Choroid plexus epithelial cell (primary cell): Measurements from ENCODE around the gene LPP.
A peak's percentile ranks its signal among the peaks of the same experiment; 100 is the strongest.
"Not testable (repeated sequence)": the region's sequence is repeated elsewhere in the genome, so short reads cannot be mapped to it uniquely, and the experiment has no call there.

Experiments used
- DNase-seq: peaks from one replicate; pipeline ENCODE4 v3.0.0-alpha.2; 2010; ENCODE audit warnings: low read depth
- H3K4me3 ChIP-seq: 2 replicates; pipeline ENCODE4 v1.5.1; 2011; ENCODE audit warnings: low read depth, mild to moderate bottlenecking, control low read depth, low read length, moderate library complexity
- CTCF ChIP-seq: conservative IDR thresholded peaks from 2 replicates; pipeline ENCODE4 v1.5.1; 2011; ENCODE audit warnings: low read depth, mild to moderate bottlenecking, control low read depth, inconsistent platforms, low read length, moderate library complexity

Gene LPP

GRCh38 chr3:188634285-188634684 is 480.3 kb downstream of the LPP start:
- no peak for DNase-seq
- TF ChIP-seq CTCF = no peak
- H3K4me3 ChIP-seq = no peak overlapping the region

- TF ChIP-seq CTCF = no peak
- no peak overlapping the region for H3K4me3 ChIP-seq
- peak; percentile 78 for DNase-seq
Measured at GRCh38 chr3:188635258-188636042, 481.5 kb downstream of the LPP start.

- not testable (repeated sequence) for H3K4me3 ChIP-seq, DNase-seq
Measured at GRCh38 chr3:188636292-188636691, 482.3 kb downstream of the LPP start.

GRCh38 chr3:188641076-188641475 is 487.1 kb downstream of the LPP start:
- no peak for TF ChIP-seq CTCF
- peak; percentile 14 for DNase-seq
- no peak overlapping the region for H3K4me3 ChIP-seq

GRCh38 chr3:188643736-188644135 is 489.8 kb downstream of the LPP start:
- no peak overlapping the region for H3K4me3 ChIP-seq
- DNase-seq = no peak
- no peak for TF ChIP-seq CTCF

- DNase-seq = peak; percentile 65
Measured at GRCh38 chr3:188646592-188646991, 492.6 kb downstream of the LPP start.

GRCh38 chr3:188647237-188647636 is 493.3 kb downstream of the LPP start:
- no peak overlapping the region for H3K4me3 ChIP-seq
- no peak for TF ChIP-seq CTCF
- DNase-seq = no peak

More at GRCh38 chr3:188646592-188646991, 492.6 kb downstream of the LPP start:
- H3K4me3 ChIP-seq = no peak overlapping the region
- no peak for TF ChIP-seq CTCF
